ENCODE results near the gene NEU4.

NEU4 gene

GRCh38 chr2:241808051-241808720 lies 807 bp upstream of the NEU4 start:
- peak overlapping the region; percentile 50 for H3K4me3 Mint-ChIP-seq
- no peaks in the 10 kb centered on the region for H3K36me3 Mint-ChIP-seq (ENCODE audit: low read depth)
- H3K27me3 Mint-ChIP-seq (ENCODE audit: low read depth, poor library complexity): peaks cover 2% of the 10 kb centered on the region
- peak; percentile 16 for DNase-seq
- H3K27ac Mint-ChIP-seq: peak overlapping the region; percentile 97
- H3K4me1 Mint-ChIP-seq: peaks cover 32% of the 10 kb centered on the region
- H3K9me3 Mint-ChIP-seq: no peaks in the 10 kb centered on the region
- TF ChIP-seq CTCF (IDR thresholded peaks at IDR 0.05): no peak

- Mint-ChIP-seq H3K4me1 (peaks cover 30% of the 10 kb centered on the region), H3K4me3 (no peak overlapping the region), H3K27ac (peak overlapping the region; percentile 82), H3K36me3 (ENCODE audit: low read depth) (no peaks in the 10 kb centered on the region), H3K9me3 (no peaks in the 10 kb centered on the region), H3K27me3 (ENCODE audit: low read depth, poor library complexity) (peaks cover 2% of the 10 kb centered on the region)
- DNase-seq: no peak
- TF ChIP-seq CTCF (IDR thresholded peaks at IDR 0.05): no peak
These were observed 652 bp downstream of the NEU4 start for GRCh38 chr2:241809383-241810306.

GRCh38 chr2:241810307-241811200 lies 1.6 kb downstream of the NEU4 start:
- Mint-ChIP-seq H3K27ac (no peak overlapping the region), H3K27me3 (ENCODE audit: low read depth, poor library complexity) (peaks cover 2% of the 10 kb centered on the region), H3K4me3 (no peak overlapping the region), H3K4me1 (peaks cover 33% of the 10 kb centered on the region), H3K36me3 (ENCODE audit: low read depth) (no peaks in the 10 kb centered on the region), H3K9me3 (no peaks in the 10 kb centered on the region)
- TF ChIP-seq CTCF (IDR thresholded peaks at IDR 0.05): no peak
- DNase-seq: peak; percentile 4

- no peak overlapping the region for H3K27ac Mint-ChIP-seq
- H3K4me3 Mint-ChIP-seq: no peak overlapping the region
- no peaks in the 10 kb centered on the region for H3K36me3 Mint-ChIP-seq (ENCODE audit: low read depth)
- peak; percentile 2 for DNase-seq
- TF ChIP-seq CTCF (IDR thresholded peaks at IDR 0.05): no peak
- H3K27me3 Mint-ChIP-seq (ENCODE audit: low read depth, poor library complexity): peaks cover 2% of the 10 kb centered on the region
- H3K9me3 Mint-ChIP-seq: no peaks in the 10 kb centered on the region
- H3K4me1 Mint-ChIP-seq: peaks cover 34% of the 10 kb centered on the region
These were observed 2.4 kb downstream of the NEU4 start for GRCh38 chr2:241811201-241811951.

GRCh38 chr2:241811952-241812729 lies 3.1 kb downstream of the NEU4 start:
- Mint-ChIP-seq H3K36me3 (ENCODE audit: low read depth) (no peaks in the 10 kb centered on the region), H3K4me1 (peaks cover 34% of the 10 kb centered on the region), H3K27me3 (ENCODE audit: low read depth, poor library complexity) (peaks cover 2% of the 10 kb centered on the region), H3K9me3 (no peaks in the 10 kb centered on the region), H3K27ac (no peak overlapping the region), H3K4me3 (no peak overlapping the region)
- DNase-seq: no peak
- no peak for TF ChIP-seq CTCF (IDR thresholded peaks at IDR 0.05)
